ENCODE results near the gene CLDN22.

The CLDN22 gene

GRCh38 chr4:183347146-183347545 is 27.1 kb upstream of the CLDN22 start:
- Histone ChIP-seq H3K4me3 (replicated peaks; ENCODE audit: insufficient read depth, low read length) (no peak overlapping the region), H3K27ac (replicated peaks) (no peak overlapping the region), H3K27me3 (ENCODE audit: insufficient read depth, poor library complexity, severe bottlenecking) (peaks cover 2% of the 10 kb centered on the region)
- TF ChIP-seq, protein P1, sequence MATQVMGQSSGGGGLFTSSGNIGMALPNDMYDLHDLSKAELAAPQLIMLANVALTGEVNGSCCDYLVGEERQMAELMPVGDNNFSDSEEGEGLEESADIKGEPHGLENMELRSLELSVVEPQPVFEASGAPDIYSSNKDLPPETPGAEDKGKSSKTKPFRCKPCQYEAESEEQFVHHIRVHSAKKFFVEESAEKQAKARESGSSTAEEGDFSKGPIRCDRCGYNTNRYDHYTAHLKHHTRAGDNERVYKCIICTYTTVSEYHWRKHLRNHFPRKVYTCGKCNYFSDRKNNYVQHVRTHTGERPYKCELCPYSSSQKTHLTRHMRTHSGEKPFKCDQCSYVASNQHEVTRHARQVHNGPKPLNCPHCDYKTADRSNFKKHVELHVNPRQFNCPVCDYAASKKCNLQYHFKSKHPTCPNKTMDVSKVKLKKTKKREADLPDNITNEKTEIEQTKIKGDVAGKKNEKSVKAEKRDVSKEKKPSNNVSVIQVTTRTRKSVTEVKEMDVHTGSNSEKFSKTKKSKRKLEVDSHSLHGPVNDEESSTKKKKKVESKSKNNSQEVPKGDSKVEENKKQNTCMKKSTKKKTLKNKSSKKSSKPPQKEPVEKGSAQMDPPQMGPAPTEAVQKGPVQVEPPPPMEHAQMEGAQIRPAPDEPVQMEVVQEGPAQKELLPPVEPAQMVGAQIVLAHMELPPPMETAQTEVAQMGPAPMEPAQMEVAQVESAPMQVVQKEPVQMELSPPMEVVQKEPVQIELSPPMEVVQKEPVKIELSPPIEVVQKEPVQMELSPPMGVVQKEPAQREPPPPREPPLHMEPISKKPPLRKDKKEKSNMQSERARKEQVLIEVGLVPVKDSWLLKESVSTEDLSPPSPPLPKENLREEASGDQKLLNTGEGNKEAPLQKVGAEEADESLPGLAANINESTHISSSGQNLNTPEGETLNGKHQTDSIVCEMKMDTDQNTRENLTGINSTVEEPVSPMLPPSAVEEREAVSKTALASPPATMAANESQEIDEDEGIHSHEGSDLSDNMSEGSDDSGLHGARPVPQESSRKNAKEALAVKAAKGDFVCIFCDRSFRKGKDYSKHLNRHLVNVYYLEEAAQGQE (IDR thresholded peaks at IDR 0.05; ENCODE audit: insufficient replicate concordance, low read depth): no peak
- TF ChIP-seq SPI1 (IDR thresholded peaks at IDR 0.05; ENCODE audit: borderline replicate concordance, low read depth): no peak
- no peak for TF ChIP-seq POLR2AphosphoS5 (IDR thresholded peaks at IDR 0.05; ENCODE audit: low read depth)
- TF ChIP-seq, protein P2, sequence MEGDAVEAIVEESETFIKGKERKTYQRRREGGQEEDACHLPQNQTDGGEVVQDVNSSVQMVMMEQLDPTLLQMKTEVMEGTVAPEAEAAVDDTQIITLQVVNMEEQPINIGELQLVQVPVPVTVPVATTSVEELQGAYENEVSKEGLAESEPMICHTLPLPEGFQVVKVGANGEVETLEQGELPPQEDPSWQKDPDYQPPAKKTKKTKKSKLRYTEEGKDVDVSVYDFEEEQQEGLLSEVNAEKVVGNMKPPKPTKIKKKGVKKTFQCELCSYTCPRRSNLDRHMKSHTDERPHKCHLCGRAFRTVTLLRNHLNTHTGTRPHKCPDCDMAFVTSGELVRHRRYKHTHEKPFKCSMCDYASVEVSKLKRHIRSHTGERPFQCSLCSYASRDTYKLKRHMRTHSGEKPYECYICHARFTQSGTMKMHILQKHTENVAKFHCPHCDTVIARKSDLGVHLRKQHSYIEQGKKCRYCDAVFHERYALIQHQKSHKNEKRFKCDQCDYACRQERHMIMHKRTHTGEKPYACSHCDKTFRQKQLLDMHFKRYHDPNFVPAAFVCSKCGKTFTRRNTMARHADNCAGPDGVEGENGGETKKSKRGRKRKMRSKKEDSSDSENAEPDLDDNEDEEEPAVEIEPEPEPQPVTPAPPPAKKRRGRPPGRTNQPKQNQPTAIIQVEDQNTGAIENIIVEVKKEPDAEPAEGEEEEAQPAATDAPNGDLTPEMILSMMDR (IDR thresholded peaks at IDR 0.05; ENCODE audit: insufficient read depth, low read length): no peak
- TF ChIP-seq GABPA (IDR thresholded peaks at IDR 0.05; ENCODE audit: low read depth): no peak
- no peak for DNase-seq (ENCODE audit: low read depth in 1 of 2, low spot score in 1 of 2)

DNA sequence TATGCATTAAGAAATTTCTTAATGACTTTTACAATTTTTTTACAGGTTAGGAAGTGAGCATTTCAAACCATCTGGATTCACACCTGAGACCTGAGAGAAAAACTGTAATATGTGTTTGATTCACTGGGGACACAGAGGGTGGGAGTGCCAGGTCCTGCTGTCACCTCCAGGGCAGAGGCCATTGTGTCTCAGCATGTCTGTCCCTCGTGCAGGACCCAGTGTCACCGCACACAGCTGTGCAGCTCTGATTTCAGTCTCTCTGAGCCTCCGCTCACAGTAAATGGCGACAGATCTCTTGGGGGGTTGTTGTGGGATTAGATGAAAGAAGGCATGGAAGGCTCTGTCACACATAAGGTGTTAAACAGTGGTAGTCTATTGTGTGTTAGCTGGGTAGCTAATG is 25.2 kb upstream of the CLDN22 start:
- H3K27me3 ChIP-seq (ENCODE audit: insufficient read depth, poor library complexity, severe bottlenecking): peaks cover 2% of the 10 kb centered on the region
- H3K4me3 ChIP-seq (replicated peaks; ENCODE audit: insufficient read depth, low read length): no peak overlapping the region
- no peak overlapping the region for H3K27ac ChIP-seq (replicated peaks)
- TF ChIP-seq GABPA (IDR thresholded peaks at IDR 0.05; ENCODE audit: low read depth) (no peak), POLR2AphosphoS5 (IDR thresholded peaks at IDR 0.05; ENCODE audit: low read depth) (no peak), SPI1 (IDR thresholded peaks at IDR 0.05; ENCODE audit: borderline replicate concordance, low read depth) (no peak)
- TF ChIP-seq, protein P1 (IDR thresholded peaks at IDR 0.05; ENCODE audit: insufficient replicate concordance, low read depth): no peak
- TF ChIP-seq, protein P2 (IDR thresholded peaks at IDR 0.05; ENCODE audit: insufficient read depth, low read length): no peak
- DNase-seq (ENCODE audit: low read depth in 1 of 2, low spot score in 1 of 2): no peak

DNA sequence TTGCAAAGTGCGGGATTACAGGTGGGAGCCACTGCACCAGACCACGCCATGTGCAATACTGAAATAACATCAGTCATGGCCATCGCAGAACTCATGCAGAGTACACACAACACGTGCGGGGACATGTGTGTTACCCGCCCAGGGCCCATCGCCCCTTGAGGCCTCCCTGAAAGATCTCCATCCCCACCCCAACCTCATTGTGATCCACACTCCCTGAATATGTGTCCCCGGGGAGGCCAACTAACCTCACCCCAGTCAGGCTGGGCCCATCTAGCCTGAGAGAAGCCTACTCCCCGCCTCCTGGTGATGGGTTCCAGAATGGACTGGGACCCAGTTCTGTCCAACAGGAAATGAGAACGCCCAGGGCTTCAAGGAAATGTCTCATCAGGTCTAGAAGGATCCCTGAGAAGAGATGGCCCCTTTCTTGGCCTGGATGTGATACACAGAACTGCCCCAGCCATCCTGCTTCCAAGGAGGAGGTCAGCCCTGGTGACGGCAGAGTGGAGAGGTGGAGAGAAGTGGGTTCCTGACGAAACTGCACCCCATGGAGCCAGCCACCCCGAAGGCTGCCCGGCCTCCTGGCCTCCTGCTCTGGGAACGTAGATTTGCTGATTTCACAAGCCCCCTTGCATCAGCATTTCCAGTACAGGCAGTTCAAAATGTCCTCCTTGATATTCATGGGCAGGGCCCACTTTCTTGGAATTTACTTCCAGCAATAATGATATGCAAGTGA is 24.6 kb upstream of the CLDN22 start:
- peaks cover 2% of the 10 kb centered on the region for H3K27me3 ChIP-seq (ENCODE audit: insufficient read depth, poor library complexity, severe bottlenecking)
- H3K4me3 ChIP-seq (replicated peaks; ENCODE audit: insufficient read depth, low read length): no peak overlapping the region
- no peak for TF ChIP-seq POLR2AphosphoS5 (IDR thresholded peaks at IDR 0.05; ENCODE audit: low read depth)
- no peak overlapping the region for H3K27ac ChIP-seq (replicated peaks)
- DNase-seq (ENCODE audit: low read depth in 1 of 2, low spot score in 1 of 2): no peak

- Histone ChIP-seq H3K27ac (replicated peaks) (no peak overlapping the region), H3K4me3 (replicated peaks; ENCODE audit: insufficient read depth, low read length) (no peak overlapping the region), H3K27me3 (ENCODE audit: insufficient read depth, poor library complexity, severe bottlenecking) (peaks cover 2% of the 10 kb centered on the region)
- DNase-seq (ENCODE audit: low read depth in 1 of 2, low spot score in 1 of 2): no peak
- no peak for TF ChIP-seq POLR2AphosphoS5 (IDR thresholded peaks at IDR 0.05; ENCODE audit: low read depth)
- TF ChIP-seq, protein P1 (IDR thresholded peaks at IDR 0.05; ENCODE audit: insufficient replicate concordance, low read depth): no peak
- TF ChIP-seq GABPA (IDR thresholded peaks at IDR 0.05; ENCODE audit: low read depth): no peak
- TF ChIP-seq, protein P2 (IDR thresholded peaks at IDR 0.05; ENCODE audit: insufficient read depth, low read length): no peak
- no peak for TF ChIP-seq SPI1 (IDR thresholded peaks at IDR 0.05; ENCODE audit: borderline replicate concordance, low read depth)
These were observed 23.7 kb upstream of the CLDN22 start for GRCh38 chr4:183343730-183344129.

All from HL-60 (cell line).